Parietal lobe (tissue), 1 donor: ENCODE measurements around the gene P2RY12. TPM values are rescaled to one million over a fixed set of nuclear protein-coding genes. Genes with fewer than 3 reads are reported as not detected.

ENCODE experiments used
- total RNA-seq: library from RNA; depleted of rRNA; stranded (reverse); fragments of >200 nt; gene quantifications from one replicate; pipeline ENCODE4 v1.2.3, GENCODE V29; 2014

P2RY12 gene
- total RNA-seq, result 21.9 TPM

DNA sequence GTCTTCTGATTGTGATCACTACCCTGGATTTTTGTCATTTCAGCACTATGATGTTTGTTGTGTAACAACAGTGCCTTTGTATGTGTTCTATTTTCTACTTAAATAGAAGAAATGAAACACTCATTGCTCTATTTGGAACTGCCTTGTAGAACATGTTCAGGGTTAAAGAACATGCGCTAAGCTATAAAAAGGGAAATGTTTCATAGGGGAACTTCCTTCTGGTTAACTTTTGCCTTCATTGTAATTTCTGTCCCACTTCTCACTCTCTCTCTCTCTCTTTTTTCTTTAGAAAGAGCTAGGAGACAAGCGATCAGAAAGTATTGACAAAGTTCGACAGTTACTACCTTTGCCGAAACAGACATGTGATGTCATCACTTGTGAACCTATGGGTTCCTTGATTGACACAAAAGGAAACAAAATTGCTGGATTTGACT, at the start of gene P2RY12:
P2RY12 (minus strand) TSS at position 13 of the 434 bp plus-strand sequence. CDS start 45,908 bp downstream, outside the sequence.

GRCh38 chr3:151329363-151329762, 55.2 kb downstream of the P2RY12 start, which contains the start of gene P2RY13:
Gene P2RY13 (minus strand): TSS chr3:151329549. CDS start chr3:151329528, 21 bp downstream.

GRCh38 chr3:151316267-151316991, 68.1 kb downstream of the P2RY12 start, which contains the start of gene GPR87:
Gene GPR87 (minus strand): TSS chr3:151316820. CDS start chr3:151300100, 16,720 bp downstream.

Other genes starting within 250 kb of the P2RY12 start
- not detected for gene GPR171, start 181.5 kb downstream of the P2RY12 start, total RNA-seq
- 0.31 TPM for gene P2RY14, start 106.2 kb downstream of the P2RY12 start, total RNA-seq
- not detected for gene GPR87, start 67.9 kb downstream of the P2RY12 start, total RNA-seq
- gene P2RY13, start 55.2 kb downstream of the P2RY12 start, total RNA-seq, result 2.2 TPM
- 1.9 TPM for gene IGSF10, start 76.3 kb upstream of the P2RY12 start, total RNA-seq